GM08714 (cell line): ENCODE results near the gene ASL.
"Not testable (repeated sequence)": the region's sequence is repeated elsewhere in the genome, so short reads cannot be mapped to it uniquely, and the experiment has no call there.

Experiments used
- H3K4me3 ChIP-seq: fragments of 200-500 bp; sonication (Bioruptor generic); 2 replicates; pipeline ENCODE4 v1.5.1; 2014; ENCODE audit warnings: mild to moderate bottlenecking, low read length, inconsistent platforms
- ZNF274 ChIP-seq: IDR thresholded peaks from 2 replicates; pipeline ENCODE4 v1.6.1; 2012; ENCODE audit warnings: mild to moderate bottlenecking, low read depth, low read length

The ASL gene

DNA sequence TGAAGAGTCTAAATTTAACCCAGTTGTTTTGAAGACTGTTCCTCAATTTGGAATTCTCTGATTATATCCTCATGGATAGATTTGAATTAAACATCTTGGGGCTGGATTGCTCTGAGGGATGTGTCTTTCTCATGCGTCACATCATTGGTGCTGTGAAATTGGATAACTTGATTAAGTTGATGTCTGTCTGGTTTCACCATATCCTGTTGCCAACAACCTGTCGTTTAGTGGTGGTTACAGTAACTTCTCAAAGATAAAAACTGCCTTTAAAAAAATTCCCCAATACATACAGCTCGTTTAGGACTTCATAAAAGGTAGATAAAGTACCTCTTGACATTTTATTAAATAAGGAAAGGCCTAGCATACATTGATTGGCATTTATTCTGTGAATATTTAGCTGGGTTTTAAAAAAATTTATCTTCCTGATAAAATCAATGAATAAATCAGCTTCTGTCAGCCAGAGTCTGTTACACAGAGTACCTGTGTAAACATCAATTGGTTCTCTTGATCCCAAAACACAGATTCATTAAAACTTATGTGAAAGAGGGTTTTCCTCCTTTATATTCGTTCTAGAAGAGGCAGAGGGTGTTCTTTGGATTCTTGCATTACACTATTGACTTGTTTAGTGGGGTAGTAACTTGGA is 49.6 kb downstream of the ASL start:
- H3K4me3 ChIP-seq: no peak overlapping the region
- no peak for TF ChIP-seq ZNF274

DNA sequence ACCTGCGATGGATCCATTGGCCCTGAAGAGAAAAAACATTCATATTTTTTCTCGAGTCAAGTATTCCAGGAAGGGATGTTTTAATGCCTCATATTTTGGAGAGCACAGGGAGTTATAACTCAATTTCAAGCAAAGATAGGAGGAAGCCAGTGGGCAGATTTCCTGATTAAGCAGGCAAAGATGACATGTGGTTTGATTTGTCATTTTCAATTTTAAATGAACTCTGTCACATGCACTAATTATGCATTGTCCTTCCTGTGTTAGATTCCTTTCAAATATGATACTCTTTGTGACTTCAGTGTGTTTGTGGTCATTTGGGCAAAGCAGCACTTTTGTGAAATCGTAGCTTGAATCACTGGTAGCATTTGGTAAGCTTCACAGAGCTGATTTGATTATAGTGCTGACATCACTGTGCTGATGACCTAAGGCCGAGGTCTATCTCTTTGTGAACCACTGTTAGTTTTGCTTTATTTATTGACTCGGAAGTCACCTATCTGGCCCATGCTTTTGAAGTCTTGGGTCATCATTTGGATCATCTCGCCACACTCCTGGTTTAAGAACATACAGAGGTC is 50.2 kb downstream of the ASL start:
- not testable (repeated sequence) for H3K4me3 ChIP-seq

DNA sequence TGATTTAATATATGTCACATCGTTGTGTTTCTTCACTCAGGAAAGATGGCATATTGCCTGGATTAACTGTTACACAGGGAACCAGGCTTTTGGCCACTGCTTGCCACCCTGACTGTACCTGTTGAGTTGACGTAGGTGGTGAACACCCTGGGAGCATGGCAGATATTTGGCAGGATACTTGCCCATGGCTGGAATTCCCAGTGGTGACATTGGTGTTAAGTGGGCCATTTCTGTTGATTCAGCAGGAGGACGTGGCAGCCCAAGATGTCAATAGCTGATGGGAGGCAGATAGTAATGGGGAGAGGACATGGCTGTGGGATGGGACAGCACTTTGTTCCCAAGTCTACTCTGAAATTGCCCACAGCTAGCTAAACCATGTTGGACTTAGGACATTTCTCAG is 51.6 kb downstream of the ASL start:
- not testable (repeated sequence) for H3K4me3 ChIP-seq

DNA sequence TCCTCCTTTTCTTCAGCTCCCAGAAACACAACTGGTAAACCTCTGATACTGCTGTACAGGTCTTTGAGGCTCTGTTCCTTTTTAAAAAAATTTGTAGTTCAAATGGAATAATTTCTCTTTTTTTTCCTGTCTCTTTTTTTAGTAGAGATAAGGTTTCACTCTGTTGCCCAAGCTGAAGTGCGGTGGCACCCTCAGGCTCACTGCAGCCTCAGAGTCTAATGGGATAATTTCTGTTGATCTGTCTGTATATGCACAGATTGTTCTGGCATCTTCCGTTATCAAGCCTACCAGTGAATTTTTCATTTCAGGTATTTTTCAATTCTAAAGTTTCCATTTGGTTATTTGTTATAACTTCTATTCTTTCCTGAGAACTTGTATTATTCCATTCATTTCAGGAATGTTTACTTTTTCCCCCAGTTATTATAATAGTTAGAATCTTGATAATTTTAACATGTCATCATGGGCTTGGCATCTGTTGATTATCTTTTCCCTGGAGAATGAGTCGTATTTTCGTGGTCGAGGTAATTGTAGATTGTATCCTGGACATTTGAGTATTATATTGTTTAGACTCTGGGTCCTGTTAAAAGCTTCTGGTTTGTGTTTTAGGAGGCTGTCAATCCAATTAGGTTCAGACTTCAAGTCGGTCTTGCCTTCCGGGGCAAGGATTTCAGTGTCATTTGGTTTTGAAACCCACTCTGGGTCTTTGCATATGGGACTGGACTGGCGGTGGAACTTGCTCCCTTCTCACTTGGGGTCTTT is 63.6 kb downstream of the ASL start:
- no peak overlapping the region for H3K4me3 ChIP-seq
- TF ChIP-seq ZNF274: no peak

DNA sequence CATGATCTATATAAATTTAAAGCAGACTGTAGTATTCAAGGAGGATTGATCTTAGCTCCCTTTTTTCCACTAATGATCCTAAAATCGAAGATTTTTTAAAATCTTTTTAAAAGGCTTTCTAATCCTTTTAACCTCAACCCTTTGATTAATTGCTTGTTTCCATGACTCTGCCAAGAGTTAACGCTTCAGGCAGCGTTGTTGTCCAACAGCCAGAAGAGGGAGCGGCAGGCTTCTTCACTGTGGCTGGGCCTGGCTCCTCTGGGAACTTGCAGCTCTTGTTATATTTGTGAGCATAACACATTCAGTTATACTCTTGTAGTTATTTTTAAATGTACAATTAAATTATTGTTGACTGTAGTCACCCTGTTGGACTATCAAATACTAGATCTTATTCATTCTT is 65.3 kb downstream of the ASL start:
- TF ChIP-seq ZNF274: no peak

DNA sequence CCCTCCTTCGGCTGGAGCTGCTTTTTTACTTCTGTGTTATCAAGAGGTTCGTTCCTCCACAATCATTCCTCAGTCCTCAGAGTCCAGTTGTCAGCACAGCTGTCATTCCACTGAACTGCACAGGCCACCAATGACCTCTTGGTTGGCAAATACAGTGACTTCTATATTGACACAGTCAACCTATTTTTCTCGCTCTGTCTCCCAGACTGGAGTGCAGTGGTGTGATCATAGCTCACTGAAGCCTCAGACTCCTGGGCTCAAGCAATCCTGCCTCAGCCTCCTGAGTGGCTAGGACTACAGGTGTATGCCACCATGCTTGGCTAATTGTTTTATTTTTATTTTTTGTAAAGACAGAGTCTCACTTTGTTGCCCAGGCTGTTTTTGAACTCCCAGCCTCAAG is 66.7 kb downstream of the ASL start:
- H3K4me3 ChIP-seq: no peak overlapping the region
- TF ChIP-seq ZNF274: no peak

More for the DNA sequence above, 65.3 kb downstream of the ASL start:
- no peak overlapping the region for H3K4me3 ChIP-seq

DNA sequence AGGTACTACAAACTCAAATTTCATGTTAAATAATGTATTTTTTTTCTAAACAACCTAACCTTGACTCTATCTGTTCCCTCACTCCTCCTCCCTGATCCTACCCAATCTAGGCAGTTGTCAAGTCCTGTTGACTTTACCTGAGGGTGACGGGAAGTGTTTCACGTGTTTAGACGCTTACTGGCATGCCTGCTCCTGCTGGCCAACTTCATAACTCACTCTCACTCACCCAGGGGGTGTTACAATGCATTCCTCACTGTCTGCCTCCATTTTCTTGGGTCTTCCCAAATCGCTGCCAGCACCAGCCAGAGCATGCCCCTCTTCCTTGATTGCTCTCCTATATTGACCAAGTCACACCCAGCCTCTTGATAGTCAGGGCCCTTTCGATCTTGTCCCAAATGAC is 67.4 kb downstream of the ASL start:
- no peak for TF ChIP-seq ZNF274
- no peak overlapping the region for H3K4me3 ChIP-seq
